Neural progenitor cell (in vitro differentiated cells): Measurements from ENCODE around the gene CHTF8. TPM values are rescaled to one million over a fixed set of nuclear protein-coding genes. Genes with fewer than 3 reads are reported as not detected.

Experiments
- DNase-seq: peaks from one replicate; pipeline ENCODE4 v3.0.0-alpha.2; 2016; ENCODE audit warnings: low spot score
- H2AFZ ChIP-seq: fragments of 200-600 bp; sonication (generic); replicated peaks from 2 replicates; pipeline ENCODE4 v1.6.1; 2016; ENCODE audit warnings: antibody characterized with exemption
- H3F3A ChIP-seq: fragments of 200-600 bp; sonication (generic); 2 replicates; pipeline ENCODE4 v1.6.1; 2016; ENCODE audit warnings: antibody characterized with exemption, low read depth
- H3K27ac ChIP-seq: fragments of 200-600 bp; sonication (generic); 2 replicates; pipeline ENCODE4 v1.5.1; 2016; ENCODE audit warnings: mild to moderate bottlenecking
- H3K27me3 ChIP-seq: fragments of 200-600 bp; sonication (generic); 2 replicates; pipeline ENCODE4 v1.6.1; 2016; ENCODE audit warnings: mild to moderate bottlenecking, moderate library complexity
- H3K36me3 ChIP-seq: fragments of 200-600 bp; sonication (generic); 2 replicates; pipeline ENCODE4 v1.5.1; 2016
- H3K4me1 ChIP-seq: fragments of 200-600 bp; sonication (generic); 2 replicates; pipeline ENCODE4 v1.6.1; 2016; ENCODE audit warnings: mixed run types
- H3K4me2 ChIP-seq: fragments of 200-600 bp; sonication (generic); 2 replicates; pipeline ENCODE4 v1.6.1; 2016
- H3K4me3 ChIP-seq: fragments of 200-600 bp; sonication (generic); 2 replicates; pipeline ENCODE4 v1.5.1; 2016
- H3K79me2 ChIP-seq: fragments of 200-600 bp; sonication (generic); 2 replicates; pipeline ENCODE4 v1.6.1; 2016; ENCODE audit warnings: low read depth
- H3K9ac ChIP-seq: fragments of 200-600 bp; sonication (generic); 2 replicates; pipeline ENCODE4 v1.6.1; 2016
- H3K9me3 ChIP-seq: fragments of 200-600 bp; sonication (generic); 2 replicates; pipeline ENCODE4 v1.5.1; 2016; ENCODE audit warnings: low read depth
- H4K20me1 ChIP-seq: fragments of 200-600 bp; sonication (generic); 2 replicates; pipeline ENCODE4 v1.6.1; 2016; ENCODE audit warnings: low read depth
- H3K27ac Mint-ChIP-seq: 3 replicates; pipeline ENCODE4 v1.8.0; 2021; ENCODE audit warnings: mixed read lengths
- H3K27me3 Mint-ChIP-seq: 2 replicates; pipeline ENCODE4 v1.8.0; 2022; ENCODE audit warnings: low read depth, mild to moderate bottlenecking, inconsistent platforms, moderate library complexity, mixed read lengths; ENCODE audit not compliant: insufficient read depth
- H3K36me3 Mint-ChIP-seq: 3 replicates; pipeline ENCODE4 v1.8.0; 2021; ENCODE audit warnings: mixed read lengths
- H3K4me1 Mint-ChIP-seq: 3 replicates; pipeline ENCODE4 v1.8.0; 2021; ENCODE audit warnings: mixed read lengths
- H3K4me3 Mint-ChIP-seq: 3 replicates; pipeline ENCODE4 v1.8.0; 2021; ENCODE audit warnings: mild to moderate bottlenecking, moderate library complexity, mixed read lengths
- H3K9me3 Mint-ChIP-seq: 3 replicates; pipeline ENCODE4 v1.8.0; 2020; ENCODE audit warnings: mixed read lengths
- EZH2 ChIP-seq: fragments of 200-600 bp; sonication (generic); IDR thresholded peaks from 2 replicates; pipeline ENCODE4 v1.6.1; 2017; ENCODE audit warnings: antibody characterized with exemption, mild to moderate bottlenecking, moderate library complexity
- EZH2phosphoT487 ChIP-seq: fragments of 200-600 bp; sonication (generic); IDR thresholded peaks from 2 replicates; pipeline ENCODE4 v1.6.1; 2017; ENCODE audit warnings: antibody characterized with exemption
- total RNA-seq: library from RNA; depleted of rRNA; stranded (reverse); fragments of >200 nt; gene quantifications from 2 replicates; pipeline ENCODE4 v1.2.3, GENCODE V29; 2015; ENCODE audit warnings: low replicate concordance
- TF ChIP-seq, protein P1 (sequence below): fragments of 200-600 bp; sonication (generic); IDR thresholded peaks from 2 replicates; pipeline ENCODE4 v1.5.1; 2017; ENCODE audit warnings: antibody characterized with exemption, mild to moderate bottlenecking

Gene CHTF8
- total RNA-seq, 1 donor from 2014 or later, result 99.8 TPM

DNA sequence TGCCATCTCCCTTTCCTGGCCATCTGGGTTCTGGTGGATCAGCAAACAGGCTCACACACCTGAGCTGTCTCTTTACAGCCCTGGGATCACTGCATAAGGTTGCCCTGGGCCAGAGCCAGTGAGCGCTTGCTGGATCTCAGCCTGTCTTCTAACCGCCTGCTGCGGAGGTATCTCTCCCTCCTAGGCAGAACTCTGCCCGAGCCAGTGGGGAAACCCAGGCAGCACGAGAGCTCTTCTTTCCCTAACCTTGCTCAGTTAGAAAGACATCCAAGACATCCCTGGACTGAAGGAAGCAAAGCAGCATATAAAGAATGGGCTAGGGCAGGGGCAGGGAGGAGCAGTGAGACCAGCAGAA lies 20.5 kb downstream of the CHTF8 start:
- peaks cover 16% of the 10 kb centered on the region for H3K36me3 Mint-ChIP-seq
- Histone ChIP-seq H3K4me2 (no peak overlapping the region), H3K27me3 (peaks cover 3% of the 10 kb centered on the region), H2AFZ (no peak overlapping the region), H3F3A (peaks cover 23% of the 10 kb centered on the region), H3K79me2 (no peaks in the 10 kb centered on the region), H3K4me1 (peaks cover 13% of the 10 kb centered on the region), H3K9ac (no peak overlapping the region), H3K27ac (no peak overlapping the region), H3K9me3 (no peaks in the 10 kb centered on the region), H4K20me1 (peaks cover 55% of the 10 kb centered on the region), H3K4me3 (no peak overlapping the region), H3K36me3 (no peaks in the 10 kb centered on the region)
- H3K27ac Mint-ChIP-seq, result no peak overlapping the region
- peaks cover 2% of the 10 kb centered on the region for H3K27me3 Mint-ChIP-seq
- TF ChIP-seq EZH2phosphoT487 (no peak), EZH2 (no peak)
- TF ChIP-seq, protein P1, sequence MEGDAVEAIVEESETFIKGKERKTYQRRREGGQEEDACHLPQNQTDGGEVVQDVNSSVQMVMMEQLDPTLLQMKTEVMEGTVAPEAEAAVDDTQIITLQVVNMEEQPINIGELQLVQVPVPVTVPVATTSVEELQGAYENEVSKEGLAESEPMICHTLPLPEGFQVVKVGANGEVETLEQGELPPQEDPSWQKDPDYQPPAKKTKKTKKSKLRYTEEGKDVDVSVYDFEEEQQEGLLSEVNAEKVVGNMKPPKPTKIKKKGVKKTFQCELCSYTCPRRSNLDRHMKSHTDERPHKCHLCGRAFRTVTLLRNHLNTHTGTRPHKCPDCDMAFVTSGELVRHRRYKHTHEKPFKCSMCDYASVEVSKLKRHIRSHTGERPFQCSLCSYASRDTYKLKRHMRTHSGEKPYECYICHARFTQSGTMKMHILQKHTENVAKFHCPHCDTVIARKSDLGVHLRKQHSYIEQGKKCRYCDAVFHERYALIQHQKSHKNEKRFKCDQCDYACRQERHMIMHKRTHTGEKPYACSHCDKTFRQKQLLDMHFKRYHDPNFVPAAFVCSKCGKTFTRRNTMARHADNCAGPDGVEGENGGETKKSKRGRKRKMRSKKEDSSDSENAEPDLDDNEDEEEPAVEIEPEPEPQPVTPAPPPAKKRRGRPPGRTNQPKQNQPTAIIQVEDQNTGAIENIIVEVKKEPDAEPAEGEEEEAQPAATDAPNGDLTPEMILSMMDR, result no peak
- H3K4me3 Mint-ChIP-seq, result no peak overlapping the region
- DNase-seq, result no peak
- peaks cover 23% of the 10 kb centered on the region for H3K4me1 Mint-ChIP-seq
- no peaks in the 10 kb centered on the region for H3K9me3 Mint-ChIP-seq

DNA sequence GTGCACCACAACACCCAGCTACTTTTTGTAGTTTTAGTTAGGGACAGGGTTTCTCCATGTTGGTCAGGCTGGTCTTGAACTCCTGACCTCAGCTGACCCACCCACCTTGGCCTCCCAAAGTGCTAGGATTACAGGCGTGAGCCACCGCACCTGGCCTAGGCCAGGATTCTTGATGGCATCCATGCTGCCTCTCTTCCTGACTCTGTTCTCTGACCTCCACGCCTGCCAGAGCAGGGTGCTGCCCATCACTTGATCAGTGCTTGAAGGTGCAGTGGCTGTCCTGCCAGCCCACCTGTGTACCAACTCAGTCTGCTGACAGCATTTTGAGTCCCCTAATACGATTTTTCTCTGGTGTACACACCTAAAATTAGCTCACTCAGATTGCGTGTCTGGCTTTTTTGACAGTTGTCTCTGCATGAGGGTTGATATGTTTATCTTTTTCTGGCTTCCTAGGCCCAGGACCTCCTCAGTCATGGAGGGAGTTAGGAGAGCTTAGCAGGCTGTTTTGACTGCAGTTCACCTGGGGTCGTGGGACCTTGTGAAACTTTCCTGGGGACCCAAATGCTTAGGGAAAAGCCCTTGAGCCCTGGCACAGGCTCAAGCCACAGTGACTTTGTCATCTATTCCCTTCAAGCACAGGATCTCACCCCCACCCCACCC lies 21.0 kb downstream of the CHTF8 start:
- Histone ChIP-seq H3K9me3 (no peaks in the 10 kb centered on the region), H2AFZ (no peak overlapping the region), H3F3A (peaks cover 25% of the 10 kb centered on the region), H3K4me1 (peaks cover 13% of the 10 kb centered on the region), H3K4me2 (no peak overlapping the region), H4K20me1 (peaks cover 52% of the 10 kb centered on the region), H3K9ac (no peak overlapping the region), H3K79me2 (no peaks in the 10 kb centered on the region), H3K27ac (no peak overlapping the region), H3K27me3 (peaks cover 3% of the 10 kb centered on the region), H3K36me3 (no peaks in the 10 kb centered on the region), H3K4me3 (no peak overlapping the region)
- Mint-ChIP-seq H3K27me3 (peaks cover 2% of the 10 kb centered on the region), H3K27ac (no peak overlapping the region), H3K36me3 (peaks cover 16% of the 10 kb centered on the region), H3K4me3 (no peak overlapping the region), H3K9me3 (no peaks in the 10 kb centered on the region), H3K4me1 (peaks cover 23% of the 10 kb centered on the region)
- no peak for TF ChIP-seq EZH2
- TF ChIP-seq EZH2phosphoT487, result no peak
- TF ChIP-seq, protein P1, result no peak
- no peak for DNase-seq

DNA sequence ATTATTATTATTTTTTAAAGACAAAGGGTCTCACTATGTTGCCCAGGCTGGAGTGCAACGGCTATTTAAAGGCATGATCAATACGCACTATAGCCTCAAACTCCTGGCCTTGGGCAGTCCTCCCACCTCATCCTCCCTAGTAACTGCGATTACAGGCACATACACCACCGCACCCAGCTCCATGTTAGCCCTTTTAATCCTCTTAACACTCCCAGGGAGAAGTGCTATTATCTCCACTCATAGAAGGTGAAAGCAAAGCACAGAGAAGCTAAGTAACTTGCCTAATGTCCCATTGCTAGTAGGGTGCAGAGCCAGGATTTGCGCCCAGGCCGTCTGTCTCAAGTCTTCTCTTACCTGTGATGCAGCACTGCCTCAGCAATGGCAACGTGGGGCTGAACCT lies 22.0 kb downstream of the CHTF8 start:
- Histone ChIP-seq H2AFZ (no peak overlapping the region), H3K9ac (no peak overlapping the region), H3K36me3 (no peaks in the 10 kb centered on the region), H4K20me1 (peaks cover 47% of the 10 kb centered on the region), H3K79me2 (no peaks in the 10 kb centered on the region), H3K4me1 (peaks cover 13% of the 10 kb centered on the region), H3F3A (peaks cover 29% of the 10 kb centered on the region), H3K27ac (no peak overlapping the region), H3K4me2 (no peak overlapping the region), H3K4me3 (no peak overlapping the region), H3K9me3 (no peaks in the 10 kb centered on the region), H3K27me3 (peaks cover 3% of the 10 kb centered on the region)
- TF ChIP-seq EZH2 (no peak), EZH2phosphoT487 (no peak)
- TF ChIP-seq, protein P1, result no peak
- DNase-seq, result no peak
- Mint-ChIP-seq H3K4me1 (peaks cover 27% of the 10 kb centered on the region), H3K9me3 (no peaks in the 10 kb centered on the region), H3K4me3 (no peak overlapping the region), H3K27ac (no peak overlapping the region), H3K27me3 (peaks cover 5% of the 10 kb centered on the region), H3K36me3 (peaks cover 15% of the 10 kb centered on the region)
